Lower leg skin (tissue), 4 donors: ENCODE data around the gene DHX32. TPM values are rescaled to one million over a fixed set of nuclear protein-coding genes. Genes with fewer than 3 reads are reported as not detected.
"Not testable (repeated sequence)": the region's sequence is repeated elsewhere in the genome, so short reads cannot be mapped to it uniquely, and the experiment has no call there.

Source experiments
- DNase-seq, 2 donors: peaks; one replicate each; pipeline ENCODE4 v3.0.0-alpha.2; 2019; ENCODE audit warnings: low spot score in 2 of 2
- H3K4me3 ChIP-seq: fragments of 200-600 bp; sonication (generic); 2 replicates; pipeline ENCODE4 v1.5.1; 2017; ENCODE audit warnings: mild to moderate bottlenecking, low read depth; ENCODE audit not compliant: poor library complexity, severe bottlenecking
- POLR2A ChIP-seq, 2 donors: fragments of 450-650 bp; IDR thresholded peaks; one replicate each; pipeline ENCODE4 v1.6.1; 2016 to 2017; ENCODE audit warnings: antibody characterized with exemption in 2 of 2, mild to moderate bottlenecking in 1 of 2, moderate library complexity in 1 of 2
- WGBS, 2 donors: methylation state at CpG; one replicate each; pipeline ENCODE4 v1.1.5; 2018; 5-methylcytosine and 5-hydroxymethylcytosine counted together
- intact Hi-C: fragments of 100-400 bp; cut with DNase I; formaldehyde crosslinking; loops from one replicate; pipeline ENCODE4 v1.15.0; 2023; ENCODE audit warnings: low total_unique reads
- total RNA-seq, 4 donors: library from RNA; depleted of rRNA; stranded (reverse); fragments of >200 nt; gene quantifications; one replicate each; pipeline ENCODE4 v1.1.0, GENCODE V29; 2016
- TF ChIP-seq, protein P1 (sequence below), 3 donors: fragments of 450-650 bp; IDR thresholded peaks; one replicate each; pipeline ENCODE4 v1.5.1; 2016; ENCODE audit warnings: antibody characterized with exemption in 3 of 3, mild to moderate bottlenecking in 3 of 3, moderate library complexity in 2 of 3

Gene DHX32, protein sequence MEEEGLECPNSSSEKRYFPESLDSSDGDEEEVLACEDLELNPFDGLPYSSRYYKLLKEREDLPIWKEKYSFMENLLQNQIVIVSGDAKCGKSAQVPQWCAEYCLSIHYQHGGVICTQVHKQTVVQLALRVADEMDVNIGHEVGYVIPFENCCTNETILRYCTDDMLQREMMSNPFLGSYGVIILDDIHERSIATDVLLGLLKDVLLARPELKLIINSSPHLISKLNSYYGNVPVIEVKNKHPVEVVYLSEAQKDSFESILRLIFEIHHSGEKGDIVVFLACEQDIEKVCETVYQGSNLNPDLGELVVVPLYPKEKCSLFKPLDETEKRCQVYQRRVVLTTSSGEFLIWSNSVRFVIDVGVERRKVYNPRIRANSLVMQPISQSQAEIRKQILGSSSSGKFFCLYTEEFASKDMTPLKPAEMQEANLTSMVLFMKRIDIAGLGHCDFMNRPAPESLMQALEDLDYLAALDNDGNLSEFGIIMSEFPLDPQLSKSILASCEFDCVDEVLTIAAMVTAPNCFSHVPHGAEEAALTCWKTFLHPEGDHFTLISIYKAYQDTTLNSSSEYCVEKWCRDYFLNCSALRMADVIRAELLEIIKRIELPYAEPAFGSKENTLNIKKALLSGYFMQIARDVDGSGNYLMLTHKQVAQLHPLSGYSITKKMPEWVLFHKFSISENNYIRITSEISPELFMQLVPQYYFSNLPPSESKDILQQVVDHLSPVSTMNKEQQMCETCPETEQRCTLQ
- total RNA-seq = 10 to 100 TPM; 43.4 to 68.2 (median 55.5) TPM

DNA sequence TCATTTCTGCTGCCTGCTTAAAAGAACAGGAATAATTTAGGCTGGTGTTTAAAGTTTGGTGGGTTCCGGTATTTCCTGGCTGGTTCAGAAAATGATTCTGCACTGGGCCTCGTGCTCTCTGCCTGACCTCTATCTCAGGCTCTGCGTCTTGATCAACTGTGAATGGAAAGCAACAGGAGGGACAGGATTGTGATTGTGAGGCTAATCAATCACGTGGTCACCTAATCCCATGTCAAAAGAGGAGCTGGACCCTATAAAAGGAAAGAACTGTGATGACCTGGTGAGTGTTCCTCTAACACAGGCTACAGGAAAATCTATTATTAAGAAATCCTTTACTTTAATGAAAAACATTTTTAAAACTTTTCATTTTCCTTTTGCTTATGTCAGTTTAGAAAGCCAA lies at the start of gene DHX32:
Gene DHX32 (minus strand): TSS at position 101 of the 400 bp plus-strand sequence. CDS start 468 bp downstream, outside the sequence.
- no peak for DNase-seq
- TF ChIP-seq, protein P1, sequence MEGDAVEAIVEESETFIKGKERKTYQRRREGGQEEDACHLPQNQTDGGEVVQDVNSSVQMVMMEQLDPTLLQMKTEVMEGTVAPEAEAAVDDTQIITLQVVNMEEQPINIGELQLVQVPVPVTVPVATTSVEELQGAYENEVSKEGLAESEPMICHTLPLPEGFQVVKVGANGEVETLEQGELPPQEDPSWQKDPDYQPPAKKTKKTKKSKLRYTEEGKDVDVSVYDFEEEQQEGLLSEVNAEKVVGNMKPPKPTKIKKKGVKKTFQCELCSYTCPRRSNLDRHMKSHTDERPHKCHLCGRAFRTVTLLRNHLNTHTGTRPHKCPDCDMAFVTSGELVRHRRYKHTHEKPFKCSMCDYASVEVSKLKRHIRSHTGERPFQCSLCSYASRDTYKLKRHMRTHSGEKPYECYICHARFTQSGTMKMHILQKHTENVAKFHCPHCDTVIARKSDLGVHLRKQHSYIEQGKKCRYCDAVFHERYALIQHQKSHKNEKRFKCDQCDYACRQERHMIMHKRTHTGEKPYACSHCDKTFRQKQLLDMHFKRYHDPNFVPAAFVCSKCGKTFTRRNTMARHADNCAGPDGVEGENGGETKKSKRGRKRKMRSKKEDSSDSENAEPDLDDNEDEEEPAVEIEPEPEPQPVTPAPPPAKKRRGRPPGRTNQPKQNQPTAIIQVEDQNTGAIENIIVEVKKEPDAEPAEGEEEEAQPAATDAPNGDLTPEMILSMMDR (IDR thresholded peaks at IDR 0.05) = no peak
- intact Hi-C loops = no loop called here
- no peak within 1 kb of the TSS for H3K4me3 ChIP-seq
- WGBS, 2 donors = 79 to 88% methylated on average over 4 of the region's 4 CpGs

GRCh38 chr10:125929618-125930017 lies 48.5 kb upstream of the DHX32 start:
- intact Hi-C loops = no loop called here

GRCh38 chr10:125928928-125929585 lies 48.0 kb upstream of the DHX32 start:
- DNase-seq = no peak
- intact Hi-C loops = no loop called here
- H3K4me3 ChIP-seq = no peak overlapping the region
- TF ChIP-seq, protein P1 (IDR thresholded peaks at IDR 0.05) = no peak
- no peak for TF ChIP-seq POLR2A (IDR thresholded peaks at IDR 0.05)
- WGBS, 2 donors = 89 to 92% methylated on average over 7 of the region's 7 CpGs

More at GRCh38 chr10:125929618-125930017, 48.5 kb upstream of the DHX32 start:
- DNase-seq = no peak
- TF ChIP-seq POLR2A (IDR thresholded peaks at IDR 0.05) = no peak
- TF ChIP-seq, protein P1 (IDR thresholded peaks at IDR 0.05) = no peak
- no peak overlapping the region for H3K4me3 ChIP-seq
- 87 to 95% methylated on average over 4 of the region's 4 CpGs for WGBS, 2 donors

DNA sequence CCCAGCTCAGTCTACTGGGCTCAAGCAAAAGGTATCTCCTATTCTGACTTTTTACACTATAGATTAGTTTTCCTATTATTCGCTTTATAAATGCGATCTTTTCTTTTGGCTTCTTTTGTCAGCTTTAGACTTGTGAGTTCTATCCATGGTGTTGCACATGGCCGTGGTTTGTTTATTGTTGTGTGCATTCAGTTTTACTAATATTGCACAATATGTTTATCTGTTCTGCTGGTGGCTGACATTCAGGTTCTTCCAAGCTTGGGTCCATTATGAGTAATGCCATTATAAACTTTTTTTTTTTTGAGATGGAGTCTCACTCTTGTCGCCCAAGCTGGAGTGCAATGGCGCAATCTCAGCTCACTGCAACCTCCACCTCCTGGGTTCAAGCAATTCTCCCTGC lies 46.2 kb upstream of the DHX32 start:
- H3K4me3 ChIP-seq, intact Hi-C loops, DNase-seq: not testable (repeated sequence)
- WGBS, 2 donors = 72 to 87% methylated on average over 5 of the region's 5 CpGs

- intact Hi-C loops = no loop called here
- no peak for DNase-seq
- TF ChIP-seq, protein P1 (IDR thresholded peaks at IDR 0.05) = no peak
- no peak for TF ChIP-seq POLR2A (IDR thresholded peaks at IDR 0.05)
- 55 to 62% methylated on average over 5 of the region's 5 CpGs for WGBS, 2 donors
- H3K4me3 ChIP-seq = no peak overlapping the region
Observed at GRCh38 chr10:125926247-125926646, 45.2 kb upstream of the DHX32 start.
